Endothelial cell (in vitro differentiated cells): ENCODE data around the gene MOCS2. TPM values are rescaled to one million over a fixed set of nuclear protein-coding genes. Genes with fewer than 3 reads are reported as not detected.

Experiments used
- DNase-seq: peaks from one replicate; pipeline ENCODE4 v3.0.0; 2021; ENCODE audit warnings: low spot score
- H3K27ac Mint-ChIP-seq: one replicate; pipeline ENCODE4 v1.8.0; 2021; ENCODE audit warnings: mixed read lengths, inconsistent platforms; ENCODE audit not compliant: unreplicated experiment
- H3K27me3 Mint-ChIP-seq: one replicate; pipeline ENCODE4 v1.8.0; 2021; ENCODE audit warnings: mild to moderate bottlenecking, moderate library complexity, mixed read lengths, inconsistent platforms; ENCODE audit not compliant: unreplicated experiment
- H3K36me3 Mint-ChIP-seq: one replicate; pipeline ENCODE4 v1.8.0; 2021; ENCODE audit warnings: mild to moderate bottlenecking, low read depth, mixed read lengths, inconsistent platforms; ENCODE audit not compliant: unreplicated experiment
- H3K4me1 Mint-ChIP-seq: one replicate; pipeline ENCODE4 v1.8.0; 2021; ENCODE audit warnings: mild to moderate bottlenecking, mixed read lengths, inconsistent platforms; ENCODE audit not compliant: unreplicated experiment
- H3K4me3 Mint-ChIP-seq: one replicate; pipeline ENCODE4 v1.8.0; 2021; ENCODE audit warnings: mild to moderate bottlenecking, mixed read lengths, inconsistent platforms; ENCODE audit not compliant: unreplicated experiment
- H3K9me3 Mint-ChIP-seq: one replicate; pipeline ENCODE4 v1.8.0; 2021; ENCODE audit warnings: mixed read lengths, inconsistent platforms; ENCODE audit not compliant: unreplicated experiment
- CTCF ChIP-seq: fragments of 200-600 bp; sonication (generic); IDR thresholded peaks from one replicate; pipeline ENCODE4 v1.5.0; 2021; ENCODE audit warnings: antibody characterized with exemption; ENCODE audit not compliant: unreplicated experiment
- total RNA-seq: library from RNA; stranded (reverse); fragmentation: NEBNext Ultra II Directional; extraction: Animal tissue kit (Norgen Biotek cat#: 25700); gene quantifications from one replicate; pipeline ENCODE4 v1.2.1, GENCODE V29; 2021; ENCODE audit not compliant: unreplicated experiment

Gene MOCS2
- total RNA-seq, 1 donor from 2014 or later: 29.6 TPM

GRCh38 chr5:53128481-53128880 lies 18.9 kb upstream of the MOCS2 start:
- Mint-ChIP-seq H3K4me3 (no peak overlapping the region), H3K27me3 (no peaks in the 10 kb centered on the region), H3K9me3 (no peaks in the 10 kb centered on the region), H3K27ac (no peak overlapping the region), H3K4me1 (no peaks in the 10 kb centered on the region), H3K36me3 (no peaks in the 10 kb centered on the region)
- no peak for DNase-seq
- no peak for TF ChIP-seq CTCF

- Mint-ChIP-seq H3K4me3 (no peak overlapping the region), H3K4me1 (no peaks in the 10 kb centered on the region), H3K27me3 (no peaks in the 10 kb centered on the region), H3K36me3 (no peaks in the 10 kb centered on the region), H3K9me3 (no peaks in the 10 kb centered on the region), H3K27ac (no peak overlapping the region)
- DNase-seq: no peak
- no peak for TF ChIP-seq CTCF
These were observed 17.6 kb upstream of the MOCS2 start for GRCh38 chr5:53127107-53127506.

GRCh38 chr5:53126521-53126920 lies 17.0 kb upstream of the MOCS2 start:
- Mint-ChIP-seq H3K36me3 (no peaks in the 10 kb centered on the region), H3K27ac (no peak overlapping the region), H3K9me3 (no peaks in the 10 kb centered on the region), H3K27me3 (no peaks in the 10 kb centered on the region), H3K4me1 (no peaks in the 10 kb centered on the region), H3K4me3 (no peak overlapping the region)
- DNase-seq: no peak
- no peak for TF ChIP-seq CTCF

GRCh38 chr5:53123702-53124101 lies 14.1 kb upstream of the MOCS2 start:
- Mint-ChIP-seq H3K4me3 (no peak overlapping the region), H3K27me3 (peaks cover 1% of the 10 kb centered on the region), H3K27ac (no peak overlapping the region), H3K4me1 (peaks cover under 1% of the 10 kb centered on the region), H3K9me3 (no peaks in the 10 kb centered on the region), H3K36me3 (no peaks in the 10 kb centered on the region)
- TF ChIP-seq CTCF: no peak
- DNase-seq: no peak

- Mint-ChIP-seq H3K4me1 (peaks cover 3% of the 10 kb centered on the region), H3K36me3 (no peaks in the 10 kb centered on the region), H3K27ac (no peak overlapping the region), H3K9me3 (no peaks in the 10 kb centered on the region), H3K4me3 (no peak overlapping the region), H3K27me3 (peaks cover 1% of the 10 kb centered on the region)
- no peak for TF ChIP-seq CTCF
- DNase-seq: no peak
These were observed 10.6 kb upstream of the MOCS2 start for GRCh38 chr5:53120165-53120564.
